GM21423 (cell line): Measurements from ENCODE around the gene TRHDE.
"Not testable (repeated sequence)": the region's sequence is repeated elsewhere in the genome, so short reads cannot be mapped to it uniquely, and the experiment has no call there.

Source experiments
- ATAC-seq: cut with Tn5 transposase; IDR thresholded peaks from one replicate; pipeline ENCODE4 v1.9.1; 2021; ENCODE audit warnings: mild to moderate bottlenecking, moderate library complexity; ENCODE audit not compliant: unreplicated experiment

The TRHDE gene

GRCh38 chr12:72602581-72602980 lies 330.4 kb downstream of the TRHDE start:
- ATAC-seq, result no peak

- no peak for ATAC-seq
Measured at GRCh38 chr12:72605975-72606374, 333.8 kb downstream of the TRHDE start.

GRCh38 chr12:72610342-72610741 lies 338.2 kb downstream of the TRHDE start:
- no peak for ATAC-seq

- no peak for ATAC-seq
Measured at GRCh38 chr12:72610854-72611358, 338.7 kb downstream of the TRHDE start.

- ATAC-seq, result no peak
Measured at GRCh38 chr12:72612171-72612570, 340.0 kb downstream of the TRHDE start.

- no peak for ATAC-seq
Measured at GRCh38 chr12:72618764-72619163, 346.6 kb downstream of the TRHDE start.

- ATAC-seq, result peak; percentile 85
Measured at GRCh38 chr12:72622556-72622955, 350.4 kb downstream of the TRHDE start.

- no peak for ATAC-seq
Measured at GRCh38 chr12:72631926-72632685, 359.9 kb downstream of the TRHDE start.

GRCh38 chr12:72642706-72643105 lies 370.5 kb downstream of the TRHDE start:
- no peak for ATAC-seq

- no peak for ATAC-seq
Measured at GRCh38 chr12:72647139-72647538, 375.0 kb downstream of the TRHDE start.

GRCh38 chr12:72658615-72659014 lies 386.4 kb downstream of the TRHDE start:
- ATAC-seq, result no peak

- ATAC-seq, result not testable (repeated sequence)
Measured at GRCh38 chr12:72660174-72660573, 388.0 kb downstream of the TRHDE start.

- ATAC-seq, result peak; percentile 91
Measured at GRCh38 chr12:72673853-72674252, 401.7 kb downstream of the TRHDE start.

- ATAC-seq, result no peak
Measured at GRCh38 chr12:72676556-72676955, 404.4 kb downstream of the TRHDE start.

- ATAC-seq, result no peak
Measured at GRCh38 chr12:72677139-72677538, 405.0 kb downstream of the TRHDE start.

GRCh38 chr12:72677846-72678245 lies 405.7 kb downstream of the TRHDE start:
- ATAC-seq, result no peak

GRCh38 chr12:72679147-72679757 lies 407.1 kb downstream of the TRHDE start:
- ATAC-seq, result no peak

GRCh38 chr12:72681028-72681427 lies 408.9 kb downstream of the TRHDE start:
- ATAC-seq, result no peak

GRCh38 chr12:72684491-72684890 lies 412.3 kb downstream of the TRHDE start:
- ATAC-seq, result no peak

GRCh38 chr12:72692338-72692737 lies 420.2 kb downstream of the TRHDE start:
- no peak for ATAC-seq

- no peak for ATAC-seq
Measured at GRCh38 chr12:72694193-72694592, 422.0 kb downstream of the TRHDE start.

- ATAC-seq, result no peak
Measured at GRCh38 chr12:72699362-72699761, 427.2 kb downstream of the TRHDE start.
